Fibroblast of skin of abdomen (primary cell): Measurements from ENCODE around the gene FREM2.
A peak's percentile ranks its signal among the peaks of the same experiment; 100 is the strongest.

Experiments
- DNase-seq: peaks from one replicate; pipeline ENCODE4 v3.0.0-alpha.2; 2013

The FREM2 gene

DNA sequence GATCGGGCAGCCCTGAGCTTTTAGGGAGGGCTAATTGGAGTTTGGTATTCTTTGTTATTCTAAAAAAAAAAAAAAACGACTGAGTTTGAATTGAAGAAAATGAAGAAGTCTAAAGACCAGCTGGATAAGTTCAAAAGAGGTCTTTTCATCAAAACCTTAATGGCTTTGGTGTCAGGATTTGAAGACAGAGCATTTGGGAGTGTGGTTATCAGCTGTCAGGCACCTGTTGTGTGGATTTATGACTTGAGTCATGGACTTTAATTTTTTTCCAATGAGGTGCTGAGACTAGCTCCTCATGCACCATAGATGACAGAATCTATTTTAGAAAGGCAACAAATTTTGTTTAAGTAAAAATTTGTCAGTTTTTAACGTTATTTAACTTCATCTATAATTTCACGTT lies 72.5 kb downstream of the FREM2 start:
- no peak for DNase-seq

DNA sequence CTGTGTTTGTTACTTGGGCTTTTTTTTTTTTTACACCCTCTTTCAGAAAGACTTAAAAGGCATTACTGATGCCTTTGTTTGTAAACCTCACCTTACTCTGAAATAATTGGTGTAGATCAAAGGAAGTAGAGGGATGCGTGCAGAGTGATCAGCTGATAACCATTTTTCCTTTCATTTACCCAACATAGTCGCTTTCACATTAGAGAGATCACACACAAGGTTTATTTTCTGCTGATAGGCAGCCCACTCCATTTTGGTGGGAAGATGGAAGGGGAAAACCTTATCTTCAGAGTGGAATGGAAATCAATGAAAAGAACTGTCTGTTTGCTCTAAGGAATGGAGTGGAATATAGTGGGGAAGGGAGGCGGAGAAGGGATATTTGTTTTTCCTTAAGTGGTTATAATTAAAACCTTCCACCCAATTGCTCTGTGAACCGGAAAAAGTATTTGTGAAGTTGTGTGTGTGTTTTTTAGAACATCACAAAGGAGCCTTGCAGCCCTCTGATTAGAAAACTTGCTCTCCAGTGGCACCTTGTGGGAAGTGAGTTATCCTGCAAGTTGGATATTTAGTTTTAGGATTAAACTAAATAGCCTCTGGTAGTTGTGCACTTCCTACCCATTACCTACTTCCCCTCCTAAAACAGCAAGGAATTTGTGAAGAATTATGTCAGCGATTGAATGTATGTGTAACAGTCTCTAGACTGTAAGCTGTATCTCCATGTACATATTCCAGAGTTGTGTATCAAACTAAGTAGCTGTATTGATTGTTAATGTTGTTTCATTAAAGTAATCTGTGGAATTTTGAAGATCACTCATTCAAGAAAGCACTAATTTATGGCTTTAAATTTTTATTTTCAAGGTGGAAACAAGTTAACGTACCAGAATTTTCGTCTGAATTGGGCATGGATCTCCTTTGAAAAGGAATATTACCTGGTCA lies 76.8 kb downstream of the FREM2 start:
- peak; percentile 28 for DNase-seq

DNA sequence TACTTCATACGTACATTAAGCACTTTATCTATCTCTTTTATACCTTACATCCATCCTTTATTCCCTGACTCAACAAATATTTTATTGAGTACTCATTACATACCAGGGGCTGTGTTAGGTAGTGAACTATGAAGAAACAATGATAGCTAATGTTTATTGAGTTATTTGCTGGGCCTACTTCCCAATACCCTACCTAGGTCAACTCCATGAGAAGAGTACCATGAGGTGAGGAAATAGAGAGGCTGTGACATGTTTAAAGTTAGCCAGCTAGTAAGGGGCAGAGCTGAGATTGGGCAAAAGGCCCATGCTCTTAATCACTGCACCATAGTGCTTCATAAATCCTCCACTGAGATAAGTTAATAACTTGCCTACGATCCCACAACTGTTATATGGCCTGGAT lies 79.9 kb downstream of the FREM2 start:
- DNase-seq: no peak

DNA sequence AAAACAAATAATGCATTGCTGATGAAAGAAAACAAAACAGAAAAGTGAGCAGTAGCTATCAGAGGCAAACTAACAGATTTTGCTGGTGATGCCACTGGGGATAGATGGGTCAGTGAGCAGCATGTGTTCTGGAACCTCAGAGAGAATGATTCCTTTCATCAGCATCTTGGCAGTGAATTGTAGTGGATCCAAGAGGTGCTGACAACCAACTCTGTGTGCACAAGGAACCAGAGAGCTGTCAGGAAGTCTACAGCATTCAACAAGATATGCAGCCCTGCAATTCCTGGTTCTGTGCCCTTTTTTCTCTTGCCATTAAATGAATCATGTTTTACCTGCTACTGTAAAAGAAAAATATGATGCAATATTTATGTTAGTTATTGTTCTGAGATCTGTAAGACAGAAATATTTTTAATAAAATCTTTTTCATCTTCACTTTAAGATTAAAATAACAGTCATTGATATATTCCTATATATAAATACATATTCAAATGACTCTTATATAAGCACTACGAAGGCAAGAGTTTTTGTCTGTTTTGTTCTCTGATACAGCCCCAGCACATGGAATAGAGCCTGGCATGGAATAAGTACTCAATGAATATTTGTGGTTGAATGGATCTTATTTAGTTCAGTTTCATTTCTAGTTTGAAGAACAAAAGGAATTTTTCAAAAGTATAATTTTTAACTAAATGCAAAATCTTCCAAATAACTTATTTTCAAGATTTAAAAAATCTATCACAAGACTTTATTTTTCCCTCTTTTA lies 80.8 kb downstream of the FREM2 start:
- peak; percentile 4 for DNase-seq

DNA sequence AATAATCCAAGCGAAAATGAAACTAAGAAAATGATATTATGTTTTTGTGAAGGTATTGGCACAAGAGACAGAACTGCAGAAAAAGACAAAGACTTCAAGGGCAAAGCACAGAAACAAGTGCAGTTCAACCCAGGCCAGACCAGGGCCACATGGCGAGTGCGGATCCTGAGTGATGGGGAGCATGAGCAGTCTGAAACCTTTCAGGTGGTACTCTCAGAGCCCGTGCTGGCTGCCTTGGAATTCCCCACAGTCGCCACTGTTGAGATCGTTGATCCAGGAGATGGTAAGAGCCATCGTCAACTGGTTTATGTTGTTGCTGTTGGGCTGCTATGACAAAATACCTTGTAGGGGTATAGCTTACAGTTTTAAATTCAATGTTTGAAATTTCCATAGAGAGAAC lies 82.6 kb downstream of the FREM2 start:
- no peak for DNase-seq

DNA sequence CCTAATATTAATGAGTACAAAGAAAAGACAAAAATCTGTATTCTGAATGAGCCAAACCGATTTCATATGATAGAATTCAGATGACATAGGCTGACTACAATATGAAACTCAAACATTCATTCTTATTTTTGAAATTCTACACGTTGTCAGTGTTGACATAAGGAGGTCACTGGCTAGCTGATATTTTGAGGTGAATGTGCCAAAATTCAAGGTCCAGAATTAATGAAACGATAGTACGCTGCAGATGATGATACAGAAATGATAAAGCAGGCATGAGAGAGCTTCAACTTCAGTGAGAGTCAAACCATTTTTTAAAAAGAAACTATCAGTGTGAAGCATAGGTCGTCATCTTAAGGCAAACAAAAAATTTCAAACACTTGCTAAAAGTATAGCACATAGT lies 88.2 kb downstream of the FREM2 start:
- DNase-seq: no peak

DNA sequence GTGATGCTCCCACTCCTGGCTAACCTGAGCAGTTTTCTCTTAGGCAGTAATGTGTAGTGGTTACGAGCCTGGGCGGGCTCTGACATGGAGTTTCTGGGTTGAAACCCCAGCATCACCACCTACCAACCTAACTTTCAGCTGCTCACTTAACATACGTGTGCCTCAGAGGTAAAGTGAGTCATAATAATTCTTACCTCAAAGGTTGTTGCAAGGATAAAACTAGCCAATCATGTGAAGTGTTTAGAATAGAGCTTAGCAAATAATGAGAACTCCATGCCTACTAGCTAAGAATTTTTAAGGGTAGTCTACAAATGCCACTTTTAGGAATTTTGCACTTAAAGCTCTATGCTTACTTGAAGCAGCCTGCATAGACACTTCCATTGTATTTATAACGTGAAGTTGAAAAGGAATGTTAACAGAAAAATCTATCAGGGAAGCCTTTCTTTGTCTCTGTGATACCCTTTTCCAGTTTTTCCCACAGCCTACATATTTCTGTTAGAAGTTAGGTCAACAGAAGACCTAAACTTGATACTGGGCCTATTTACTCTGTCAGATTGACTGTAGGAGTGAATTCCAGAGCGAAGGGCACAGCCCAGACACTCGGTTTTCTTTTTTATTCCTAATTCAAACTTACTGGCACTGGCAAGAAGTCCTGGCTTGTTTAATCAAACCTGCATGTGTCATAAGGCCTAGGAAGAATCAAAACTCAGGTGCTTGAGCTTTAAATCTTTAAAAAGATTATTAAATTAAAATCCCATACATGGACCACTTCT lies 90.7 kb downstream of the FREM2 start:
- no peak for DNase-seq

DNA sequence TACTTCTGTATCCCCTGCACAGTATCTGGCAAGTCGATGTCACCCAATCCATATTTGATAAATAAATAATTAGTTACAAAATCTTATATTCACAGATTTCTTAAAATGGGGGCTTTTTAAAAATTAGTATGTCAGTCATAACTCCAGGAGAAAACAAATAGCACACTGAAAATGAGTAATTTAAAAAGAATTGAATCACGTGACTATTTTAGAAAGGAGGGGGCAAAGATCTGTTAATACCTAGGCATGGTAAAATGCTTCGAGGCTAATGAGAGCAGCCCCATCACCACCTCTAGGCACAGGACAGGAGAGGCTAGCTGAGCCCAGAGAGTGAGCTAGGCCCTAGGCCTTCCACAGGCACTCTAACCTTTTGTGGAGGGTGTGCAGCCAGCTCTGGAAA lies 94.7 kb downstream of the FREM2 start:
- no peak for DNase-seq

DNA sequence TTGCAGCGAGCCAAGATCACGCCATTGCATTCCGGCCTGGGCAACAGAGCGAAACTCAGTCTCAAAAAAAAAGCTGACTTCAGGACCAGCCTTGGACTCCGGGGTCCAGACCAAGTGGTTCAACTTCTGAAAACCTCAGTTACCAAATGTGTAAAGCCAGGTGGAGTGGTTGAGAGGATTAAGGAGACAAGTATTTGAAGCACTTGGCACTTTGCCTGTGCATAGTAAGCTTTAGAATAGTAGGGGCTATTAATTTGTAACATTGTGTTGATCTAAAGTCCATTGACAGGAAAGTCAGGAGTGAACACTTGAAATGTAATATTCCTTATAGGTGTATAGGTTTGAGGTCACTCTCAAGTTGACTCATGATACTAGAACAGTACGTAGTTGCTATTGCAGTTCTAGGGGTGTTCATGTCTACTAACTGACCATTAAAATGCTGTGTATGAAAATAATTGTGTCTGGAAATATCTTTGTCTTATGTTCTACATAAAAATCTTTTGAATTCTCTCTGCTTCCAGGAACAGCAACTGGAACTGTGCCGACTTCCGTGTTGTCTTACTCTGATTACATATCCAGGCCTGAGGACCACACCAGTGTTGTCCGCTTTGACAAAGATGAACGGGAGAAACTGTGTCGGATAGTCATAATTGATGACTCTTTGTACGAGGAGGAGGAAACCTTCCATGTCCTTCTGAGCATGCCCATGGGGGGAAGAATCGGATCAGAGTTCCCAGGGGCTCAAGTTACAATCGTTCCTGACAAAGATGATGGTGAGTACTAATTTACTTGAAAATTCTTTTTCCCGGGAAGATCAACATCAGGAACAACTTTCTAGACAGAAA lies 97.4 kb downstream of the FREM2 start:
- no peak for DNase-seq

DNA sequence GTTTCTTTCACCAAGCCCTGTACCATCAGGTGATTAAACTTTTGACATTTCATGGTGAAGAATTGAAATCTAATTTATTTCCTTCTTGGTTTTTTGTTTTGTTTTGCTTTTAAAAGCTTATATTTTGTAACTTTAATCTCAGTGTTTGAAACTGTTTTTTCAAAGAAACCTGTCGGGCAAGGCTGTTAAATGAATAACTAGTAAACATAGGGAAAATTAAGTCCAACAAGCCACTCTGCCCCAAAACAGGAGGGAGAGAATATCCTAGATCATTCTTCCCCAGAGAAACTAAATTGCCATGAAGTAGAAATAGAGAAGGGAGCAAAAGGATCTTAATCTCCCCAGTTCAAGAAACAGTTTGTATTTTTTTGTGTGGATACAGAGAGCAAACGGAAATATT lies 98.2 kb downstream of the FREM2 start:
- DNase-seq: no peak

DNA sequence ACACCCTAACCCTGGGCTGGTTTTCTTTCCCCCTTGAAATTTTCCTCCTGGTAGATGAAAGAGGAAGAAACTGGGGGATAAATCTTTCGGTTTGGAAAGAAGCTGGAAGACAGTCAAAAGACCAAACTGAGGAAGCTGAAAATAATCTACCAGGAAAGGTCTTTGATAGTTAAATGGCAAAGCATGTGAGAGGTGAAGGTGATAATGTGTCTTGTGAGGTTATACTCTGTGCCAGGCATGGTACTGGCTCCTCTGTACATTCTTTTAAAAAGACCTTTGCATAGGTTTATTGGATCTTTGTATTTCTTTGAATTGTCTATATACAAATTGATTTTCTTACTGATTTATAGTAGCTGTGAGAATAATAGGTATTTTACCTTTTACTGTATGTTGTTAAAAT lies 98.6 kb downstream of the FREM2 start:
- no peak for DNase-seq

DNA sequence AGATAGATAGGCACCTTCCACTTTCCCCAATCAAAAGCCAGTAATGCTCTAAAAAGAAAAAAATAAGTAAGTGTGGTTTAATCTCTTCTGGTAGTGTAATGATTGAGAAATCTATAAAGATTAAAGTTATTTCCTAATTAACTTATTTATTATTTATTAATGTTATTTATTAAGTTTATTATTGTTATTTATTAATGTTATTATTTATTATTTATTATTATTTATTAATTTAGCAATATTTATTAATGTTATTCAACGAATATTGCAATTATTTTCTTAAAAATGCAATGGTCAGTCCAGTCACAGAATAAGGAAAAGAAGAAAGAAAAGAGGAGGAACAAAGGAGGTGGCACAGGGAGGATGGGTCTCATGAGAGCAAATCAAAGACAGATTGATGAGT lies 100.7 kb downstream of the FREM2 start:
- no peak for DNase-seq

DNA sequence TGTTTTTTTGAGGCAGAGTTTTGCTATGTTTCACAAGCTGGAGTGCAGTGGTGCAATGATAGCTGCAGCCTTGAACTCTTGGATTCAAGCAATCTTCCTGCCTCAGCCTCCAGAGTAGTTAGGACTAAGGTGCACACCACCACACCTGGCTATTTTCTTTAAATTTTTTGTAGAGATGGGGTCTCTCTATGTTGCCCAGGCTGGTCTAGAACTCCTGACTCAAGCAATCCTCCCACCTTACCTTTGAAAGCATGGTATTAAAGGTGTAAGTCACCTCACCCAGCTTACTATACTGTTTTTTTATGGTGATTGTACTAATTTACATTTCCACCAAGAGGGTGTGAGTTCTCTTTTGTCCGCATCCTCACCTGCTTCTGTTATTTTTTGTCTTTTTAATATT lies 110.0 kb downstream of the FREM2 start:
- no peak for DNase-seq

DNA sequence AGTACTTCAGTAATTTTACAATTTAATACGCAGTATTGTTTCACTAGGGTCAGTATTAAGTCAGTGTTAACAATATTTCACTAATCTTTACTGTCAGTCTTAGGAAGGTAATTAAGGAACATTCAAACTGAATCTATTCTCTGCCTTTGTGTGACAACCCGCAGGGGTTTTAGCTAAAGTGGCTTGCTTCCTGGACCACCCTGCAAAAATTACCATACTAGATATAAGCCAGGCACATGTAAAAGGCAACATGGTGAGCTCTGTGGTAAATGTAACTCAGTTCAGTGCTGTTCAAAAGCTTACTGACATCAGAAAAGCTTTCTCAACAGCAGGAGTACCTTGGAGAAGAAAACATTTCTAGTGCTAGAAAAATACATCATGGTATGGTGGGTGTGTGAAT lies 116.7 kb downstream of the FREM2 start:
- no peak for DNase-seq

DNA sequence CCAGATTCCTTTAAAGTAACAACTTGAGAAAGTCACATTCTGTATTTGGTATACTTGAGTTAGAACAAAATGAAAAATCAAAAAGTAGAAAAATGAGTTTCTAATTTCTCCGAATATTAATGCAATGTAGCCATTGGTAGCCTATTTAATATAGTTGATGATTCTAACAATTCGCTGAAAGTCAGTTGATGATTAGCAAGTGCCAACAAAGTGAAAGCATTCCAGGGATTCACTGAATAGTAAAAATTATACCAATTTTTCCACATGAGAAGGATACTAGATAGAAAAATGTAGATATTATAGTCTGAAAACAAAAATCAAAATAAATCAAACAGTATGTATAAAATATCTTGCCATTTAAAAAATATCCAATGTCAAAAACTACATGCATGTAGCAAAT lies 117.2 kb downstream of the FREM2 start:
- DNase-seq: no peak

DNA sequence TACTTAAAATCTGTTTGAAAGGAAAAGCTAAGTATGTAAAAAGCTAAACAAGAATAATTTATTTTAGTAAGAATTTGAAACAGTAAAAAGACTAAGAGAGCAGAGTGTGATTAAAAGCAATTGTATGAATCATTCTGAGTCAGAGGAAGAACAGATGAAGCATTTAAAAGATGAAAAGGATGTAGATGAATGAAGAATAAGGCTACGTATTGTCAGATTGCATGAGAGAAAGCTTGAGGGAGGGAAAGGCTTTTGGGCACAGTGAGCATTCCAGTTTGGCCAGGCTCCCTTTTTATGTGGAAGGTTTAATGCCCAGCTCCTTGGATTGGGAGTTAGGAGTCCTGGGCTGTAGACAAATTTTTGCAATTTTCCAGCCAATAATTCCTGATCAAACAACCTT lies 117.7 kb downstream of the FREM2 start:
- peak; percentile 38 for DNase-seq

DNA sequence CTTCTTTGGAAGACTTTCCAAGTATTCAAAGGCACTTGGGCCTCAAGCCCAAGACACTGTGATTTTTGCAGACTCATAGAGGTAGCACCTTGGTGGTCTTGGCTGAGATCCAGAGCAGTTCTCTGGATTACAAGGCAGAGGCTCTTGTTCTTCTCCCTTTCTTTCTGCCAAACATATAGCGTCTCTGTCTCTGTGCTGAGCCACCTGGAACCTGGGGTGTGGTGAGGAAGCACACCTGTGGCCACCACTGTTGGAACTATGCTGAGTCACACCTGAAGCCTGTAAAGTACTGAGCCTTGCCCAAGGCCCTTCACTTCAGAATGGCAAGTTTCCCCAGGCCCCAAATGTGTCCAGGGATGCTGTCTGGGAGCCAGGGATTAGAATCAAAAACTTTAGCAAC lies 127.5 kb downstream of the FREM2 start:
- no peak for DNase-seq

DNA sequence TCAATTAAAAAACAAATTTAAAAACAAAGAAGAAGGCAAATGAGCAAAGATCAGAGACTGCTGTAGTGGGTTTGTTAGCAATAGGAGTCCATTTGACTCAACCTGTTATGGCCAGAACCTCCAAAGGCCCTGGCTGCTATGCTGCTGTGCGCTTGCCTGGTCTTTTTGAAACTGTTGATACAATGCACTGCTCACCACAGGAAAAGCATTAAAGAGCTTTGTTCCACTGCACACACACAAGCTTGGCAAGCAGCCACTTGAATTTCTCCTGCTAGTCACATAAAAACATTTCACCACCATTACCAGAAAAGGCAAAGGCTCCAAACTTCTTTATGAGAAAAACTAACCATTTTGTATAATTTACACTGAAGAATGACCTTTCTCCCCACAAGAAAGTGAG lies 132.2 kb downstream of the FREM2 start:
- peak; percentile 9 for DNase-seq

DNA sequence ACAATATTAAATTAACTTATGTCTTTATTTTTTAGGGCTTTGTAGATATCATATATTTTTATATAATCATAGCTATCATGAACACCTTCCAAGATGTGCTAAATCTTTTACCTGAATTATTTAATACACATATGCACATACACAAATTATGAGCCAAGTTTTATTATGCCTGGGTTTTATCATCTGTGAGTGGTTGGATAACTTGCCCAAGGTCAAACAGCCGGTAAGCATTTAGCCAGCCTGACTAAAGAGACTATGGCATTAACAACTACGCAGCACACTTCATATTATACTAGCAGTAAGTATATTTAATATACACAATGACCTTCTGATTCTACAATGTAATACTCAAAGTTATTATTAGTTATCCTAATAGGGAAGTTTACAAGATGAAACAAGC lies 132.7 kb downstream of the FREM2 start:
- DNase-seq: no peak

DNA sequence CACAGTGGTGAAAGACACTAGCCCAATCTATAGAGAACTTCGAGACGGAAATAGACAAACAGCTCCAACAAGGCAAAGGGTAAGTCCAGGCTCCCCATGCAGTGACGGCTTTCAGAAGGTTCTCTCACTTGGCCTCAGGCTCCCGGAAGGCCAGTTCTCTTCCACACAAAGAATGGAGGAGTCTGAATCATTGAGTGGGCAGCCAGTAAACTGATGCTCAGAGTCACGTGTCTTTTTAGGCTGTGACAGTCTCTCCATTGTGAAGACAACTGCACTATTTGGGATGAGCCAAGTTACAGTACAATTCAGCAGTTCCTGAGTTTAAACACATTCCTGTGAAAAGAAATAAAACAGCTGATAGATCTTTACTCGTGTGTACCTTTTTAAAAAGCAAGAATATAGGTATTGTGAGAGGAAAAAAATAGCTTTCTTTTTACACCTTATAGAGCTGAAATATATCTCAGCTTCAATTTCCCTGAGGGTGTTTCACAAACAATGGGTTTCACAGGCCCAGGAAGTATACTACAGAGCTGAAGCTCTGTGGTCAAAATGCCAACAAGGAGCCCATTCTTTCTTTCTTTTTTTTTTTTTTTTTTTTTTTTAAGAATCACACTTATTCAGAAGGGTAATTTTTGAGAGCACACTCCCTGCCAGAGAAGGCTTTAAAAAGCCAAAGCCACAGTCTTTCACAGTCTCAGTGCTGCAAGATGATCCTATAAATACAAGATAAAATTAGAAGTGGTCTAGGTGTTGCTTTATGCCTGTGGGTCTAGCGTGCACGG lies 135.1 kb downstream of the FREM2 start:
- no peak for DNase-seq

DNA sequence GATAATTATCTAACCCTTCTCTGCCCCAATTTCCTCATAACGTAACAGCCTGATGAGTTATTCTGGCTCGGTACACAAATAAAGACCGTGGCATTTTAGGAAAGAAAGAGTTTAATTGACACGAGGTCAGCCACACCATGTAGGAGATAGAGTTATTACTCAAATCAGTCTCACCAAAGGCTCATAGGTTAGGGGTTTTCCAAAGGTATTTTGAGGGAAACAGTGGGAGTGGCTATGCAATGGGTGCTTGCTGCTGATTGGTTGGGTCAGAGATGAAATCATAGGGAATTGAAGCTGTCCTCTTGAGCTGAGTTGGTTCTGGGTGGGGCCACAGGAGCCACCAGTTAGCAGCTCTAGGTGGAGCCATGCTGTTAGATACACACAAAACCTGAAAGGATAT lies 137.5 kb downstream of the FREM2 start:
- DNase-seq: no peak
